ENCODE measurements around the gene HOXA9. TPM values are rescaled to one million over a fixed set of nuclear protein-coding genes. Genes with fewer than 3 reads are reported as not detected.

Gene HOXA9
- total RNA-seq, 2 donors from 2014 or later, result 14.7 to 57.0 TPM

DNA sequence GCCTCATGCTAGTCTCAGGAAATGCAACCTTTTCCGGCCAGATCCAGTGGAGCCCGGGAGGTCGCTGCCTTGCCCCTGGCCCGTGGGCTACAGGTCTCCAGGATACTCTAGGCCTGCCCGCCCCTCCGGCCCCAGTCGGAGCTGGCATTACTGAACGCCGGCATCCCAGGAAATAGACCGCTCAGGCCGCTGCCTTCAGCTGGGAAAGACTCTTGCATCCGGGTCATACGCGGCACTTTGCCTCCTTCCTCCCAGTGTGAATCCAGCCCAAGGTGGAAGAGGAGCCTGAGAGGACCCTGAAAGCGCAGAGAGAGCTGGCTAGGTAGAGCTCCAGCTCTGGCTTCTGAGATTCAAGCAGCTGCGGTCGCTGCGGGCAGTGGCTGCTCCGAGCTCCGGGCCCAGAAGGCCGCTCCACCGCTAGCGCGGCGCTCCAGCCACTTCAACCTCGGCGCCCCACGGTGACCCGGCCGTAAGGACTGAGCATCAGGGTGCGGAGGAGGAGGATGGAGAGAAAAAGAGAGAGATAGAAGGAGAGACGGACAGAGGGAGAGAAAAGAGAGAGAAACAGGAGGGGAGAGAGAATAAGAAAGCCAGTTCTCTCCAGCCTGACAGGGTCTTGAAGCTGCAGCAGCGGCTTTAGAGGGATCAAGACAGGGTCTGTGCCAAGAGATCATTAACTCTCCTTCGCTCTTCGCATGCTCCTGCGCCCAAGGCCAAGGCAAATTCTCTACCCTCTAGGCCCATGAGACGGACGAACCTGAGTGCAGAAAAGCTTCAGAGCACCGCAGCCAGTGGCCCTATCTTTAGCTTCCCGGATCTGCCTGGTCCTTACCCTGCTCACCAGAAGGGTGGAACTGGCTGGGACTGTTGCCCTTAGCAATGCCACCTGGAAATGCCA is 10.5 kb upstream of the HOXA9 start:
- no peaks in the 10 kb centered on the region for H3K4me1 ChIP-seq (replicated peaks)
- no peaks in the 10 kb centered on the region for H3K36me3 ChIP-seq
- no peak for TF ChIP-seq POLR2AphosphoS5 (IDR thresholded peaks at IDR 0.05)
- TF ChIP-seq POLR2A (IDR thresholded peaks at IDR 0.05), result no peak
- TF ChIP-seq, protein P1, sequence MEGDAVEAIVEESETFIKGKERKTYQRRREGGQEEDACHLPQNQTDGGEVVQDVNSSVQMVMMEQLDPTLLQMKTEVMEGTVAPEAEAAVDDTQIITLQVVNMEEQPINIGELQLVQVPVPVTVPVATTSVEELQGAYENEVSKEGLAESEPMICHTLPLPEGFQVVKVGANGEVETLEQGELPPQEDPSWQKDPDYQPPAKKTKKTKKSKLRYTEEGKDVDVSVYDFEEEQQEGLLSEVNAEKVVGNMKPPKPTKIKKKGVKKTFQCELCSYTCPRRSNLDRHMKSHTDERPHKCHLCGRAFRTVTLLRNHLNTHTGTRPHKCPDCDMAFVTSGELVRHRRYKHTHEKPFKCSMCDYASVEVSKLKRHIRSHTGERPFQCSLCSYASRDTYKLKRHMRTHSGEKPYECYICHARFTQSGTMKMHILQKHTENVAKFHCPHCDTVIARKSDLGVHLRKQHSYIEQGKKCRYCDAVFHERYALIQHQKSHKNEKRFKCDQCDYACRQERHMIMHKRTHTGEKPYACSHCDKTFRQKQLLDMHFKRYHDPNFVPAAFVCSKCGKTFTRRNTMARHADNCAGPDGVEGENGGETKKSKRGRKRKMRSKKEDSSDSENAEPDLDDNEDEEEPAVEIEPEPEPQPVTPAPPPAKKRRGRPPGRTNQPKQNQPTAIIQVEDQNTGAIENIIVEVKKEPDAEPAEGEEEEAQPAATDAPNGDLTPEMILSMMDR (IDR thresholded peaks at IDR 0.05), result peak in 2 of 4 experiments; percentile 3
- no peaks in the 10 kb centered on the region for H3K9me3 ChIP-seq
- WGBS, result 21% methylated on average over 40 of the region's 40 CpGs
- peak overlapping the region; percentile 61 to 80 for H3K4me3 ChIP-seq
- intact Hi-C loops (cut with DNase I), result no loop called here
- H3K27me3 ChIP-seq (replicated peaks; ENCODE audit: insufficient read depth), result no peaks in the 10 kb centered on the region
- H3K27ac ChIP-seq, result peak overlapping the region; percentile 96
- DNase-seq (ENCODE audit: low spot score), result no peak

DNA sequence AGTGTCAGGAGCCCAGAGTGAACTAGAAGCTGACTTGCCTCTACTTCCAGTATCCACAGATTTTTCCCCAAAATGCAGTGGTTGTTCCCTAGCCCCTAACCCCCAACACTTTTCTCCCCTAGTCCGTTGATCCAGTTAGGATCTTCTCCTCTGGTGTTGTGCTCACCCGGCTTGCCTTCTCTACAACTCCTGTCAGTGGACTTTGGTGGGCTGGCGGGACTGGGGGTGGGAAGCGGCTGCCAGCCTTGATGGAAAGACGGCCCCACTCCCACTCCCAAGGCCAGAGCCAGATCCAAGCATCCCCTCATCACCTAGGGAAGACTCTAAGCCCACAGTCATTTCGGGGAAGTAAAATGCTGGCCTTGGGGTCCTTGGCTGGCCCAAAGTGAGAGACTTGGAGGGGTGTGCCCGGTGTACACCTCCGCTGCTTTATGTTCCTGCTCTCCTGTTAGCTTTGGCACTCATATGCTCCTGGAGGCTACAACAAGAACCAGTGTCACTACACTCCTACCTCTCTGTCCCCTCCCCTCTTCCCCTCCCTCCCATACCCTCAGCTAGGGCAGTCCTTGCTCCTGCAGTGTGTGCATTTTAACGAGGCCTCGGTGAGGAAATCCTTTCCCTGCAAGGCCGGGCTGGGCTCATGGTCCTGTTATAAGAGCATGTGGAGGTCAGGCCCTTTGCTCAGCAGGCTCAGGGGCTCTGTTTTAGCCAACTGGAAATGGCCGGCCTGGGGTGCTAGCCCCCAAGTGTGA is 9.7 kb upstream of the HOXA9 start:
- no peaks in the 10 kb centered on the region for H3K36me3 ChIP-seq
- H3K4me1 ChIP-seq (replicated peaks), result no peaks in the 10 kb centered on the region
- H3K9me3 ChIP-seq, result no peaks in the 10 kb centered on the region
- TF ChIP-seq POLR2A (IDR thresholded peaks at IDR 0.05) (peak; percentile 92), POLR2AphosphoS5 (IDR thresholded peaks at IDR 0.05) (peak; percentile 92)
- TF ChIP-seq, protein P1 (IDR thresholded peaks at IDR 0.05), result no peak
- H3K4me3 ChIP-seq, result peak overlapping the region; percentile 61 to 80
- H3K27ac ChIP-seq, result peak overlapping the region; percentile 96
- H3K27me3 ChIP-seq (replicated peaks; ENCODE audit: insufficient read depth), result no peaks in the 10 kb centered on the region
- peak; percentile 94 for DNase-seq (ENCODE audit: low spot score)
- 23% methylated on average over 12 of the region's 12 CpGs for WGBS
- intact Hi-C loops (cut with DNase I), result no loop called here

DNA sequence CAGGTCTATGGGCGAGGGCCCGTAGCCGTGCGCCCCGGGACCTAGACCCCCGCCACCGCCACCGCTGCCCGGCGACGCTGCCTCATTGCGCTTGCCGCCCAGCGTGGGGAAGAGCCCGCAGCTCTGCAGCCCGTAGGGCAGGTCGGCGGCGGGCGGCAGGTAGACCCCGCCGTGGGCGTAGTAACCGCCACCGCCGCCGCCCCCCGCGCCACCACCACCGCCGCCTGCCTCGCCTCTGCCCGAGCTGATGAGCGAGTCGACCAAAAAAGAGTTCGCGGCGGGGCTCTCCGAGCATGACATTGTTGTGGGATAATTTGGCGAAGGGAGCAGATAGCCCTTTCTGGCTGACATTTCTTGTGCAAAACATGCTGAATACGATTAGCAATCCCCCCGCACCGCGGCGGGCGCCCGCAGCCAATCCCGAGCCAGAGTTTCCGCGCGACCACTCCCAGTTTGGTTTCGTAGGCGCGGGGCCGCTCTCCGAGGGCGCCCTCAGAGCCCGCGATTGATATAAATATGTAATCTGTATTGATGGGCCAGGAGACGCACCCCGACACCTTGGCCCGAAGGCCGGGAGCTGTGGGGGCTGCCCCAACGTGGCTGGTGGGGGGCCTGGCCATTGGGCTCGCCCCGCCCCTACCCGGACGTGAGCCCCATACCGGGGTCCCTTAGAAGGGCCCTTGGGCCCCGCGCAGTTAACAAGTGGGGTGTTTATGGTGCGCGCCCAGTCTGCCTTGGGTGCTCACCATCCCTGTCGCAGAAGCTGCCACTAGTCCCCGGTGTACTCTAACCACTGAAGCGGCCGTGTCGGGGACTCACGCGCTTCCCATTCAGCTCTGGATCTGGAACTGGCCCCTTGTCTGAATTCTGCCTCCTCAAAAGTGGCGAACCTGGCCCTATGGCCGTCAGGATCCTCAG is 8.9 kb upstream of the HOXA9 start, which contains the start of gene HOXA10:
Gene HOXA10 (minus strand): TSS at position 365 of the 918 bp plus-strand sequence. CDS start 14 bp downstream, at position 351.
- WGBS, result 3% methylated on average over 49 of the region's 82 CpGs
- DNase-seq (ENCODE audit: low spot score), result peak; percentile 66
- Histone ChIP-seq H3K9me3 (no peaks in the 10 kb centered on the region), H3K4me1 (replicated peaks) (no peaks in the 10 kb centered on the region), H3K36me3 (no peaks in the 10 kb centered on the region), H3K27ac (peak within 1 kb of the TSS; percentile 96), H3K4me3 (peak within 1 kb of the TSS; percentile 61 to 80), H3K27me3 (replicated peaks; ENCODE audit: insufficient read depth) (no peaks in the 10 kb centered on the region)
- intact Hi-C loops (cut with DNase I), result no loop called here
- TF ChIP-seq POLR2AphosphoS5 (IDR thresholded peaks at IDR 0.05), result peak; percentile 50
- TF ChIP-seq POLR2A (IDR thresholded peaks at IDR 0.05), result peak; percentile 43
- TF ChIP-seq, protein P1 (IDR thresholded peaks at IDR 0.05), result no peak

DNA sequence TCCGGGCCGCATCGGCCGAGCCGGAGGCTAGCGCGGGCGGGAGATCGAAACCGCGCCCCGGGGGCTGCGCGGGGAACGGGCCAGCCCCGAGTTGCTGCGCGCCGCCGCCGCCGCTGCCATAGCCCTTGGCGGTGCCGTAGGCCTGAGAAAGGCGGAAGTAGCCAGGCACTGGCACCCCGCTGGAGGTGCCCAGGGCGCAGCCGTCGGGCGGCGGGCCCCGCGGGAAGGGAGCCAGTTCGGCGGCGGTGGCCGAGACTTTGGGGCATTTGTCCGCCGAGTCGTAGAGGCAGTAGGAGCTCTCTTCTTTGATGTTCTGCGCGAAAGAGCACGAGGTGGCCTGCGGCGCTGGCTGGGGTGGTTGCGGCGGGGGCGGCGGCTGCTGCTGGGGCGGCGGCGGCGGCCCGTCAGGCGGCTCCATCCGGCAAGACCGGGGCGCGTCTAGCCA is 8.2 kb upstream of the HOXA9 start:
- no peak for DNase-seq (ENCODE audit: low spot score)
- H3K36me3 ChIP-seq, result no peaks in the 10 kb centered on the region
- peak overlapping the region; percentile 61 to 80 for H3K4me3 ChIP-seq
- TF ChIP-seq POLR2AphosphoS5 (IDR thresholded peaks at IDR 0.05) (no peak), POLR2A (IDR thresholded peaks at IDR 0.05) (no peak)
- TF ChIP-seq, protein P1 (IDR thresholded peaks at IDR 0.05), result no peak
- intact Hi-C loops (cut with DNase I), result no loop called here
- H3K4me1 ChIP-seq (replicated peaks), result no peaks in the 10 kb centered on the region
- H3K27me3 ChIP-seq (replicated peaks; ENCODE audit: insufficient read depth), result no peaks in the 10 kb centered on the region
- peak overlapping the region; percentile 96 for H3K27ac ChIP-seq
- H3K9me3 ChIP-seq, result no peaks in the 10 kb centered on the region
- 3% methylated on average over 14 of the region's 59 CpGs for WGBS
